Transverse colon (tissue), 3 donors: ENCODE data around the gene GRAP.
"Not testable (repeated sequence)": the region's sequence is repeated elsewhere in the genome, so short reads cannot be mapped to it uniquely, and the experiment has no call there.

Experiments used
- CTCF ChIP-seq, 5 experiments: fragments of 200-600 bp in 3 of 5; fragments of 450-650 bp in 2 of 5; sonication (generic) in 3 of 5; IDR thresholded peaks; 1 replicate in 2 of 5; 2 replicates in 3 of 5; pipeline ENCODE4 v1.5.1; 2016 to 2017; ENCODE audit warnings: antibody characterized with exemption in 5 of 5, inconsistent platforms in 3 of 5, mild to moderate bottlenecking in 2 of 5, moderate library complexity in 1 of 5
- EP300 ChIP-seq: sonication (generic); formaldehyde crosslinking; IDR thresholded peaks from one replicate; pipeline ENCODE4 v1.6.1; 2017; ENCODE audit warnings: antibody characterized with exemption, low read depth

- not testable (repeated sequence) for TF ChIP-seq CTCF (IDR thresholded peaks at IDR 0.05); EP300
These were observed 2.1 kb downstream of the GRAP start for GRCh38 chr17:19044643-19045042.
